HCT116 (cell line): ENCODE results near the gene TCF23. TPM values are rescaled to one million over a fixed set of nuclear protein-coding genes. Genes with fewer than 3 reads are reported as not detected.

ENCODE experiments used
- ATAC-seq: fragments of 200-7000 bp; cut with Tn5 transposase; 2 replicates; pipeline ENCODE4 v1.9.1; 2020; ENCODE audit warnings: mild to moderate bottlenecking, moderate library complexity
- BruUV-seq: library from RNA; stranded (reverse); fragments of 400-500 nt; replicated peaks from 2 replicates; lab custom pipeline; 2021; lab: Mats Ljungman, UMichigan
- CTCF ChIA-PET: fragments of 300-600 bp; sonication (Branson Sonifier 250); formaldehyde crosslinking; loops from one replicate; lab custom pipeline; 2021; ENCODE audit warnings: antibody characterized with exemption; lab: Charles Lee
- POLR2A ChIA-PET: fragments of 300-600, 350-600 bp; sonication (Branson Sonifier 250); formaldehyde crosslinking; loops from one replicate; lab custom pipeline; 2021; ENCODE audit warnings: antibody characterized with exemption; lab: Charles Lee
- RAD21 ChIA-PET, 2 experiments: fragments of 300-600 bp; sonication (Branson Sonifier 250); formaldehyde crosslinking; loops; one replicate each; lab custom pipeline; 2023; ENCODE audit warnings: low total read pairs in 2 of 2; ENCODE audit not compliant: uncharacterized antibody in 2 of 2, unreplicated experiment in 2 of 2, low non-redundant PET in 1 of 2; lab: Charles Lee
- DNase-seq: peaks from one replicate; pipeline ENCODE4 v3.0.0-alpha.2; 2010; ENCODE audit warnings: low read depth, low spot score
- H2AFZ ChIP-seq: fragments of 200-600 bp; shearing (Covaris generic), sonication (generic); 2 replicates; pipeline ENCODE4 v1.6.1; 2017; ENCODE audit warnings: low read depth, mixed run types, mixed read lengths, antibody characterized with exemption, low read length; ENCODE audit not compliant: poor library complexity, severe bottlenecking
- H3K27ac ChIP-seq: 2 replicates; pipeline ENCODE4 v1.5.1; 2012; ENCODE audit warnings: low read depth, low read length
- H3K27me3 ChIP-seq: fragments of 200-600 bp; sonication (generic); 2 replicates; pipeline ENCODE4 v1.6.1; 2016; ENCODE audit warnings: mixed run types, low read length, mixed read lengths; ENCODE audit not compliant: insufficient read depth
- H3K36me3 ChIP-seq, 2 experiments: fragments of 200-500 bp in 1 of 2; fragments of 200-600 bp in 1 of 2; sonication (Bioruptor generic) in 1 of 2; sonication (generic) in 1 of 2; 2 replicates each; pipeline versions ENCODE4 v1.5.1 to v1.6.1; 2014 to 2016; ENCODE audit warnings: low read length in 2 of 2, inconsistent platforms in 1 of 2, mixed read lengths in 1 of 2, mixed run types in 1 of 2; ENCODE audit not compliant: insufficient read depth in 2 of 2, control insufficient read depth in 1 of 2
- H3K4me1 ChIP-seq, 2 experiments: fragments of 200-600 bp in 1 of 2; sonication (generic) in 1 of 2; 2 replicates each; pipeline versions ENCODE4 v1.5.1 to v1.6.1; 2012 to 2017; ENCODE audit warnings: low read length in 2 of 2, inconsistent platforms in 1 of 2, mild to moderate bottlenecking in 1 of 2, mixed read lengths in 1 of 2, mixed run types in 1 of 2, moderate library complexity in 1 of 2; ENCODE audit not compliant: insufficient read depth in 2 of 2, control insufficient read depth in 1 of 2
- H3K4me2 ChIP-seq: fragments of 200-600 bp; sonication (generic); 2 replicates; pipeline ENCODE4 v1.6.1; 2017; ENCODE audit warnings: mixed run types, low read length, mixed read lengths
- H3K4me3 ChIP-seq, 2 experiments: fragments of 200-600 bp in 1 of 2; sonication (generic) in 1 of 2; replicated peaks in 1 of 2; 2 replicates each; pipeline ENCODE4 v1.5.1; 2011 to 2016; ENCODE audit warnings: low read length in 2 of 2, control low read depth in 1 of 2, low read depth in 1 of 2, mild to moderate bottlenecking in 1 of 2, mixed read lengths in 1 of 2, mixed run types in 1 of 2
- H3K79me2 ChIP-seq: fragments of 200-600 bp; sonication (generic); 2 replicates; pipeline ENCODE4 v1.6.1; 2017; ENCODE audit warnings: mild to moderate bottlenecking, mixed run types, low read length, moderate library complexity, mixed read lengths; ENCODE audit not compliant: insufficient read depth
- H3K9ac ChIP-seq: fragments of 200-600 bp; sonication (generic); 2 replicates; pipeline ENCODE4 v1.6.1; 2016; ENCODE audit warnings: low read length, mixed read lengths
- H3K9me2 ChIP-seq: fragments of 200-600 bp; sonication (generic), shearing (Covaris generic); 2 replicates; pipeline ENCODE4 v1.6.1; 2017; ENCODE audit warnings: mixed run types, mild to moderate bottlenecking, moderate library complexity; ENCODE audit not compliant: insufficient read depth
- H3K9me3 ChIP-seq, 2 experiments: fragments of 200-500 bp in 1 of 2; fragments of 200-600 bp in 1 of 2; sonication (Bioruptor generic) in 1 of 2; sonication (generic) in 1 of 2; 2 replicates each; pipeline ENCODE4 v1.6.1; 2014 to 2017; ENCODE audit warnings: low read length in 2 of 2, mixed read lengths in 2 of 2, inconsistent platforms in 1 of 2, low read depth in 1 of 2, mild to moderate bottlenecking in 1 of 2, mixed run types in 1 of 2, moderate library complexity in 1 of 2; ENCODE audit not compliant: control insufficient read depth in 1 of 2, insufficient read depth in 1 of 2
- H4K20me1 ChIP-seq: fragments of 200-600 bp; sonication (generic), shearing (Covaris generic); 2 replicates; pipeline ENCODE4 v1.6.1; 2017; ENCODE audit warnings: mixed run types, mild to moderate bottlenecking, moderate library complexity; ENCODE audit not compliant: insufficient read depth
- CBX3 ChIP-seq: IDR thresholded peaks from 2 replicates; pipeline ENCODE4 v1.6.1; 2012; ENCODE audit warnings: low read depth
- CEBPB ChIP-seq: IDR thresholded peaks from 2 replicates; pipeline ENCODE4 v1.6.1; 2012; ENCODE audit warnings: low read depth
- EGR1 ChIP-seq: IDR thresholded peaks from 2 replicates; pipeline ENCODE4 v1.6.1; 2012; ENCODE audit warnings: low read depth
- ELF1 ChIP-seq: IDR thresholded peaks from 2 replicates; pipeline ENCODE4 v1.6.1; 2012; ENCODE audit warnings: low read depth, borderline replicate concordance
- EZH2 ChIP-seq: fragments of 200-600 bp; sonication (generic); IDR thresholded peaks from 2 replicates; pipeline ENCODE4 v1.6.1; 2017; ENCODE audit warnings: antibody characterized with exemption, mixed run types
- JUND ChIP-seq: IDR thresholded peaks from 2 replicates; pipeline ENCODE4 v1.6.1; 2012
- POLR2A ChIP-seq: IDR thresholded peaks from 2 replicates; pipeline ENCODE4 v1.7.0; 2011; ENCODE audit warnings: borderline replicate concordance; ENCODE audit not compliant: insufficient read depth, insufficient read length; ENCODE audit errors: extremely low read depth
- POLR2AphosphoS5 ChIP-seq: IDR thresholded peaks from 2 replicates; pipeline ENCODE4 v1.6.1; 2011; ENCODE audit warnings: mild to moderate bottlenecking, low read depth, low read length, moderate library complexity
- RAD21 ChIP-seq: IDR thresholded peaks from 2 replicates; pipeline ENCODE4 v1.6.1; 2012; ENCODE audit warnings: low read depth, mild to moderate bottlenecking
- REST ChIP-seq: IDR thresholded peaks from 2 replicates; pipeline ENCODE4 v1.6.1; 2012; ENCODE audit warnings: low read depth
- SIN3A ChIP-seq: IDR thresholded peaks from 2 replicates; pipeline ENCODE4 v1.6.1; 2012; ENCODE audit warnings: low read depth
- SP1 ChIP-seq: IDR thresholded peaks from 2 replicates; pipeline ENCODE4 v1.6.1; 2012; ENCODE audit warnings: low read depth
- TCF7L2 ChIP-seq: IDR thresholded peaks from 2 replicates; pipeline ENCODE4 v1.7.0; 2011; ENCODE audit warnings: borderline replicate concordance, inconsistent platforms; ENCODE audit not compliant: insufficient read depth, insufficient read length; ENCODE audit errors: extremely low read depth
- YY1 ChIP-seq: IDR thresholded peaks from 2 replicates; pipeline ENCODE4 v1.6.1; 2011; ENCODE audit warnings: low read length, low read depth, moderate library complexity, mild to moderate bottlenecking; ENCODE audit not compliant: insufficient replicate concordance; ENCODE audit errors: extremely low read depth
- ZBTB33 ChIP-seq: IDR thresholded peaks from 2 replicates; pipeline ENCODE4 v1.6.1; 2011; ENCODE audit warnings: mild to moderate bottlenecking, low read length, moderate library complexity; ENCODE audit not compliant: insufficient replicate concordance; ENCODE audit errors: extremely low read depth
- ZFX ChIP-seq: fragments of 450-650 bp; IDR thresholded peaks from 2 replicates; pipeline ENCODE4 v1.6.1; 2017
- intact Hi-C: fragments of 100-400 bp; cut with micrococcal nuclease; formaldehyde crosslinking; loops from 2 replicates; pipeline ENCODE4 v1.10.0; 2022
- total RNA-seq: library from RNA; stranded (reverse); gene quantifications from one replicate; pipeline ENCODE4 v1.2.1, GENCODE V29; 2021; ENCODE audit not compliant: unreplicated experiment
- TF ChIP-seq, protein P1 (sequence below): IDR thresholded peaks from 2 replicates; pipeline ENCODE4 v1.6.1; 2012
- TF ChIP-seq, protein P2 (sequence below): IDR thresholded peaks from 2 replicates; pipeline ENCODE4 v1.6.1; 2012

The TCF23 gene
- total RNA-seq, 1 experiment from 2014 or later: not detected

DNA sequence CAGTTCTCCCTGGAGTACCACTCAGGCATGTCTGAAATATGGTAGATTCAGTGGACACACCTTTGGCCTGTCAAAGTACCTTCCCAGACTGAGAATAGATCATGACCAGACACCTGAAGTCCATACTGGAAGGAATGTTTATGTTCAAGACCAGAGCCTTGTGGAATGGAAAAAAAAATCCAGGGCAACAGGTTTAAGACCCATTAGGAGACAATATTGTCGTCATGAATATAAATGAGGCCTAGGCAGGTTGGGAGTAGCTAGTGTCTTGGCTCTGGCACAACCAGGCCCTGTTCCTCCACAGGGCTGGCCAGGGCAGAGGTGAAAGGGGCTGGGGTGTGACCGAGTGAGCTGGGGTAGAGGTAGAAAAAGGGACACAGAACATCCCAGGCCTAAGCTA, 49.8 kb downstream of the TCF23 start (continued):
- TF ChIP-seq EGR1 (no peak), ZBTB33 (no peak), POLR2AphosphoS5 (no peak), REST (no peak), CEBPB (no peak), SP1 (no peak)
- TF ChIP-seq, protein P1, sequence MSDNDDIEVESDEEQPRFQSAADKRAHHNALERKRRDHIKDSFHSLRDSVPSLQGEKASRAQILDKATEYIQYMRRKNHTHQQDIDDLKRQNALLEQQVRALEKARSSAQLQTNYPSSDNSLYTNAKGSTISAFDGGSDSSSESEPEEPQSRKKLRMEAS: no peak

GRCh38 chr2:27199241-27199640, 50.4 kb downstream of the TCF23 start:
- no peaks in the 10 kb centered on the region for H3K27me3 ChIP-seq
- no TSS peak for BruUV-seq
- CTCF ChIA-PET: no interaction called here
- RAD21 ChIA-PET: no interaction called here
- peaks cover 8 to 29% of the 10 kb centered on the region in 2 experiments; a peak in 2 of 4 replicates for H3K36me3 ChIP-seq
- no peaks in the 10 kb centered on the region for H3K4me1 ChIP-seq
- TF ChIP-seq SIN3A: no peak
- no peak for TF ChIP-seq EZH2
- no peak for TF ChIP-seq TCF7L2
- no peak for TF ChIP-seq RAD21
- TF ChIP-seq ZFX: no peak
- no peak for TF ChIP-seq YY1
- TF ChIP-seq ELF1: no peak
- no peak for TF ChIP-seq CBX3
- TF ChIP-seq ZBTB33: no peak
- TF ChIP-seq POLR2A: no peak
- TF ChIP-seq, protein P2, sequence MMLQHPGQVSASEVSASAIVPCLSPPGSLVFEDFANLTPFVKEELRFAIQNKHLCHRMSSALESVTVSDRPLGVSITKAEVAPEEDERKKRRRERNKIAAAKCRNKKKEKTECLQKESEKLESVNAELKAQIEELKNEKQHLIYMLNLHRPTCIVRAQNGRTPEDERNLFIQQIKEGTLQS: no peak
- no peak for TF ChIP-seq SP1
- TF ChIP-seq JUND: no peak
- no peak for TF ChIP-seq CEBPB
- POLR2A ChIA-PET: no interaction called here
- no peak overlapping the region for H3K27ac ChIP-seq
- DNase-seq (no peak), ATAC-seq (no peak; the same call in 1 of the 2 replicates)
- no peak overlapping the region for H3K4me3 ChIP-seq
- no peaks in the 10 kb centered on the region for H3K79me2 ChIP-seq
- no peaks in the 10 kb centered on the region for H4K20me1 ChIP-seq
- no peaks in the 10 kb centered on the region for H3K9me3 ChIP-seq
- H3K9me2 ChIP-seq: no peaks in the 10 kb centered on the region
- H3K9ac ChIP-seq: no peak overlapping the region
- no peak overlapping the region for H3K4me2 ChIP-seq
- intact Hi-C loops: loop anchor here (10.0 kb wide), 1 partner anchor 234 kb away; no protein-coding TSS in a partner anchor
- no peak overlapping the region for H2AFZ ChIP-seq
